Measurements from ENCODE around the gene FAM174A.

- TF ChIP-seq SUZ12 (IDR thresholded peaks at IDR 0.05) = no peak
- no peak for TF ChIP-seq FOXM1 (IDR thresholded peaks at IDR 0.05; ENCODE audit: borderline replicate concordance)
- TF ChIP-seq ZNF384 (IDR thresholded peaks at IDR 0.05) = no peak
- no peak for TF ChIP-seq BHLHE40 (IDR thresholded peaks at IDR 0.05; ENCODE audit: borderline replicate concordance)
- no peak for TF ChIP-seq PKNOX1 (IDR thresholded peaks at IDR 0.05)
- no peak for TF ChIP-seq ELF4 (IDR thresholded peaks at IDR 0.05)
- no peak for TF ChIP-seq ARNT (IDR thresholded peaks at IDR 0.05)
These were observed 60.1 kb downstream of the FAM174A start for GRCh38 chr5:100595152-100595811.

Data from HEK293T (cell line).